MM.1S (cell line): ENCODE results near the gene MFSD2A.

Experiments
- CTCF ChIP-seq: fragments of 300-600 bp; sonication (generic); IDR thresholded peaks from 2 replicates; pipeline ENCODE4 v1.5.1; 2016; ENCODE audit warnings: antibody characterized with exemption, low read length, mixed read lengths
- EZH2 ChIP-seq: fragments of 300-600 bp; sonication (generic); optimal IDR thresholded peaks from 2 replicates; pipeline ENCODE3; 2017; ENCODE audit warnings: low read depth, mild to moderate bottlenecking, antibody characterized with exemption, low read length, mixed read lengths
- EZH2phosphoT487 ChIP-seq: fragments of 300-600 bp; sonication (generic); IDR thresholded peaks from 2 replicates; pipeline ENCODE4 v1.6.1; 2018; ENCODE audit warnings: antibody characterized with exemption, low read length

- TF ChIP-seq CTCF = no peak
- TF ChIP-seq EZH2 = no peak
- no peak for TF ChIP-seq EZH2phosphoT487
Measured at GRCh38 chr1:39954870-39955546, at the start of gene MFSD2A.
